Parathyroid adenoma (tissue), 2 donors: Measurements from ENCODE around the gene GRM2.
A peak's percentile ranks its signal among the peaks of the same experiment; 100 is the strongest.

ENCODE experiments used
- H2AFZ ChIP-seq: fragments of 300-600 bp; sonication (generic); one replicate; pipeline ENCODE4 v1.7.0; 2017; ENCODE audit warnings: antibody characterized with exemption, mild to moderate bottlenecking
- H3K27ac ChIP-seq: fragments of 300-600 bp; sonication (generic); one replicate; pipeline ENCODE4 v1.7.0; 2017
- H3K27me3 ChIP-seq: fragments of 300-600 bp; sonication (generic); one replicate; pipeline ENCODE4 v1.7.0; 2017; ENCODE audit warnings: low read length; ENCODE audit not compliant: control insufficient read depth, insufficient read depth
- H3K36me3 ChIP-seq: fragments of 300-600 bp; sonication (generic); one replicate; pipeline ENCODE4 v1.7.0; 2017; ENCODE audit warnings: low read length; ENCODE audit not compliant: control insufficient read depth, insufficient read depth
- H3K4me1 ChIP-seq: fragments of 300-600 bp; sonication (generic); one replicate; pipeline ENCODE4 v1.7.0; 2017; ENCODE audit warnings: control low read depth
- H3K4me2 ChIP-seq: fragments of 300-600 bp; sonication (generic); one replicate; pipeline ENCODE4 v1.7.0; 2017; ENCODE audit warnings: low read length
- H3K4me3 ChIP-seq: fragments of 300-600 bp; sonication (generic); one replicate; pipeline ENCODE4 v1.7.0; 2017; ENCODE audit warnings: low read depth, low read length
- H3K79me2 ChIP-seq: fragments of 300-600 bp; sonication (generic); one replicate; pipeline ENCODE4 v1.7.0; 2017; ENCODE audit warnings: control low read depth
- H3K9ac ChIP-seq: fragments of 300-600 bp; sonication (generic); one replicate; pipeline ENCODE4 v1.7.0; 2017; ENCODE audit warnings: mild to moderate bottlenecking
- H3K9me3 ChIP-seq: fragments of 300-600 bp; sonication (generic); one replicate; pipeline ENCODE4 v1.7.0; 2017; ENCODE audit warnings: low read length; ENCODE audit not compliant: control insufficient read depth
- CTCF ChIP-seq: fragments of 300-600 bp; sonication (generic); IDR thresholded peaks from one replicate; pipeline ENCODE4 v1.7.0; 2017; ENCODE audit warnings: antibody characterized with exemption, mild to moderate bottlenecking
- donor health status: primary hyperparathyroidism.

The GRM2 gene

GRCh38 chr3:51679777-51680176, 27.1 kb upstream of the GRM2 start:
- no peaks in the 10 kb centered on the region for H3K9me3 ChIP-seq
- no peak for TF ChIP-seq CTCF
- H3K27ac ChIP-seq: no peak overlapping the region

GRCh38 chr3:51680196-51680595, 26.7 kb upstream of the GRM2 start:
- Histone ChIP-seq H3K9ac (no peak overlapping the region), H3K4me3 (no peak overlapping the region), H3K27me3 (no peaks in the 10 kb centered on the region), H3K9me3 (no peaks in the 10 kb centered on the region), H3K36me3 (no peaks in the 10 kb centered on the region), H3K27ac (no peak overlapping the region), H3K4me1 (no peaks in the 10 kb centered on the region), H3K79me2 (peaks cover 35% of the 10 kb centered on the region), H3K4me2 (no peak overlapping the region), H2AFZ (no peak overlapping the region)
- TF ChIP-seq CTCF: no peak

More at GRCh38 chr3:51679777-51680176, 27.1 kb upstream of the GRM2 start:
- H3K27me3 ChIP-seq: no peaks in the 10 kb centered on the region
- no peak overlapping the region for H3K4me3 ChIP-seq
- H3K36me3 ChIP-seq: no peaks in the 10 kb centered on the region
- no peak overlapping the region for H3K4me2 ChIP-seq
- H3K9ac ChIP-seq: no peak overlapping the region
- peaks cover 35% of the 10 kb centered on the region for H3K79me2 ChIP-seq
- no peak overlapping the region for H2AFZ ChIP-seq
- no peaks in the 10 kb centered on the region for H3K4me1 ChIP-seq

- TF ChIP-seq CTCF: no peak
- Histone ChIP-seq H3K79me2 (peaks cover 32% of the 10 kb centered on the region), H3K9me3 (no peaks in the 10 kb centered on the region), H3K27me3 (no peaks in the 10 kb centered on the region), H3K4me1 (no peaks in the 10 kb centered on the region), H3K4me3 (no peak overlapping the region), H3K27ac (no peak overlapping the region), H3K4me2 (no peak overlapping the region), H2AFZ (no peak overlapping the region), H3K36me3 (no peaks in the 10 kb centered on the region), H3K9ac (no peak overlapping the region)
Observed at GRCh38 chr3:51680663-51681230, 26.1 kb upstream of the GRM2 start.

- no peaks in the 10 kb centered on the region for H3K9me3 ChIP-seq
- H3K9ac ChIP-seq: no peak overlapping the region
- H3K4me3 ChIP-seq: no peak overlapping the region
- H3K4me1 ChIP-seq: no peaks in the 10 kb centered on the region
- H3K4me2 ChIP-seq: no peak overlapping the region
- no peaks in the 10 kb centered on the region for H3K27me3 ChIP-seq
- no peak for TF ChIP-seq CTCF
- H3K79me2 ChIP-seq: peaks cover 36% of the 10 kb centered on the region
- H3K27ac ChIP-seq: no peak overlapping the region
- no peak overlapping the region for H2AFZ ChIP-seq
- H3K36me3 ChIP-seq: no peaks in the 10 kb centered on the region
Observed at GRCh38 chr3:51681453-51681852, 25.4 kb upstream of the GRM2 start.

GRCh38 chr3:51682079-51682478, 24.8 kb upstream of the GRM2 start:
- Histone ChIP-seq H3K9ac (no peak overlapping the region), H3K27ac (no peak overlapping the region), H2AFZ (no peak overlapping the region), H3K36me3 (no peaks in the 10 kb centered on the region), H3K27me3 (no peaks in the 10 kb centered on the region), H3K4me3 (no peak overlapping the region), H3K9me3 (no peaks in the 10 kb centered on the region), H3K79me2 (peaks cover 30% of the 10 kb centered on the region), H3K4me1 (no peaks in the 10 kb centered on the region), H3K4me2 (no peak overlapping the region)
- TF ChIP-seq CTCF: peak; percentile 91
